Measurements from ENCODE around the gene LHFPL2.
"Not testable (repeated sequence)": the region's sequence is repeated elsewhere in the genome, so short reads cannot be mapped to it uniquely, and the experiment has no call there.

Gene LHFPL2

GRCh38 chr5:78622302-78622971 is 26.1 kb downstream of the LHFPL2 start:
- H3K27me3 ChIP-seq (ENCODE audit: insufficient read depth, low read length, poor library complexity), result no peaks in the 10 kb centered on the region
- H3K79me2 ChIP-seq (ENCODE audit: control insufficient read depth, insufficient read depth, low read length), result peaks cover 7% of the 10 kb centered on the region
- no peak overlapping the region for H3K56ac ChIP-seq (ENCODE audit: low read length)
- H3K4me2 ChIP-seq (ENCODE audit: low read length), result no peak overlapping the region
- H3K27ac ChIP-seq (ENCODE audit: low read depth, low read length), result no peak overlapping the region
- no peak overlapping the region for H2BK120ac ChIP-seq (ENCODE audit: low read depth, low read length)
- no peak overlapping the region for H2BK15ac ChIP-seq (replicated peaks; ENCODE audit: low read depth)
- no peak overlapping the region for H3K9ac ChIP-seq (ENCODE audit: low read length)
- DNase-seq, result no peak
- H3K36me3 ChIP-seq (ENCODE audit: control insufficient read depth, insufficient read depth, low read length), result peaks cover 3% of the 10 kb centered on the region
- H3K4me3 ChIP-seq (ENCODE audit: low read length), result no peak overlapping the region
- WGBS (ENCODE audit: extremely low coverage, insufficient coverage, low lambda C conversion rate), result no CpG with 5 or more reads among the region's 3 CpGs
- no peak overlapping the region for H3K18ac ChIP-seq (ENCODE audit: low read length)
- H2AK5ac ChIP-seq (ENCODE audit: low read length), result no peak overlapping the region
- H3K4ac ChIP-seq (ENCODE audit: low read depth, low read length), result no peak overlapping the region
- H4K8ac ChIP-seq (ENCODE audit: low read depth, low read length), result no peak overlapping the region
- H3K23ac ChIP-seq (ENCODE audit: low read length), result no peak overlapping the region
- H3K79me1 ChIP-seq (ENCODE audit: low read length), result peaks cover 30% of the 10 kb centered on the region
- H4K5ac ChIP-seq (ENCODE audit: low read length), result no peak overlapping the region
- H2BK5ac ChIP-seq (ENCODE audit: low read length), result no peak overlapping the region
- peaks cover 5% of the 10 kb centered on the region for H3K4me1 ChIP-seq (ENCODE audit: control insufficient read depth, low read depth, low read length)

- no peak overlapping the region for H3K9ac ChIP-seq (ENCODE audit: low read length)
- H3K4ac ChIP-seq (ENCODE audit: low read depth, low read length), result no peak overlapping the region
- no peak overlapping the region for H3K4me3 ChIP-seq (ENCODE audit: low read length)
- peaks cover 3% of the 10 kb centered on the region for H3K36me3 ChIP-seq (ENCODE audit: control insufficient read depth, insufficient read depth, low read length)
- no peak overlapping the region for H4K8ac ChIP-seq (ENCODE audit: low read depth, low read length)
- no peak overlapping the region for H3K23ac ChIP-seq (ENCODE audit: low read length)
- H3K27ac ChIP-seq (ENCODE audit: low read depth, low read length), result no peak overlapping the region
- H2AK5ac ChIP-seq (ENCODE audit: low read length), result no peak overlapping the region
- WGBS (ENCODE audit: extremely low coverage, insufficient coverage, low lambda C conversion rate), result no CpG with 5 or more reads among the region's 3 CpGs
- peaks cover 5% of the 10 kb centered on the region for H3K4me1 ChIP-seq (ENCODE audit: control insufficient read depth, low read depth, low read length)
- H3K56ac ChIP-seq (ENCODE audit: low read length), result no peak overlapping the region
- DNase-seq, result no peak
- no peak overlapping the region for H4K5ac ChIP-seq (ENCODE audit: low read length)
- H2BK120ac ChIP-seq (ENCODE audit: low read depth, low read length), result no peak overlapping the region
- peaks cover 5% of the 10 kb centered on the region for H3K79me2 ChIP-seq (ENCODE audit: control insufficient read depth, insufficient read depth, low read length)
- H3K79me1 ChIP-seq (ENCODE audit: low read length), result peaks cover 29% of the 10 kb centered on the region
- H2BK5ac ChIP-seq (ENCODE audit: low read length), result no peak overlapping the region
- H2BK15ac ChIP-seq (replicated peaks; ENCODE audit: low read depth), result no peak overlapping the region
- H3K27me3 ChIP-seq (ENCODE audit: insufficient read depth, low read length, poor library complexity), result no peaks in the 10 kb centered on the region
- H3K4me2 ChIP-seq (ENCODE audit: low read length), result no peak overlapping the region
- H3K18ac ChIP-seq (ENCODE audit: low read length), result no peak overlapping the region
Measured at GRCh38 chr5:78621291-78621738, 27.3 kb downstream of the LHFPL2 start.

- H3K4me2 ChIP-seq (ENCODE audit: low read length); H3K27me3 ChIP-seq (ENCODE audit: insufficient read depth, low read length, poor library complexity); H2AK5ac ChIP-seq (ENCODE audit: low read length); H3K56ac ChIP-seq (ENCODE audit: low read length); H3K23ac ChIP-seq (ENCODE audit: low read length); H3K9ac ChIP-seq (ENCODE audit: low read length); H3K4me1 ChIP-seq (ENCODE audit: control insufficient read depth, low read depth, low read length); H3K79me2 ChIP-seq (ENCODE audit: control insufficient read depth, insufficient read depth, low read length); H4K5ac ChIP-seq (ENCODE audit: low read length); H3K36me3 ChIP-seq (ENCODE audit: control insufficient read depth, insufficient read depth, low read length); H2BK15ac ChIP-seq (replicated peaks; ENCODE audit: low read depth); DNase-seq; H2BK120ac ChIP-seq (ENCODE audit: low read depth, low read length); H2BK5ac ChIP-seq (ENCODE audit: low read length); H3K18ac ChIP-seq (ENCODE audit: low read length); H3K27ac ChIP-seq (ENCODE audit: low read depth, low read length); H3K4ac ChIP-seq (ENCODE audit: low read depth, low read length); H4K8ac ChIP-seq (ENCODE audit: low read depth, low read length): not testable (repeated sequence)
- peak overlapping the region; percentile 14 for H3K4me3 ChIP-seq (ENCODE audit: low read length)
- H3K79me1 ChIP-seq (ENCODE audit: low read length), result peaks cover 26% of the 10 kb centered on the region
- no CpG with 5 or more reads among the region's 4 CpGs for WGBS (ENCODE audit: extremely low coverage, insufficient coverage, low lambda C conversion rate)
Measured at GRCh38 chr5:78620119-78620518, 28.5 kb downstream of the LHFPL2 start.

GRCh38 chr5:78618303-78618702 is 30.3 kb downstream of the LHFPL2 start:
- H4K8ac ChIP-seq (ENCODE audit: low read depth, low read length), result no peak overlapping the region
- H2AK5ac ChIP-seq (ENCODE audit: low read length), result no peak overlapping the region
- peaks cover 3% of the 10 kb centered on the region for H3K36me3 ChIP-seq (ENCODE audit: control insufficient read depth, insufficient read depth, low read length)
- no peak overlapping the region for H3K9ac ChIP-seq (ENCODE audit: low read length)
- no peak overlapping the region for H3K4me2 ChIP-seq (ENCODE audit: low read length)
- H3K79me1 ChIP-seq (ENCODE audit: low read length), result peaks cover 22% of the 10 kb centered on the region
- H3K18ac ChIP-seq (ENCODE audit: low read length), result no peak overlapping the region
- no peak overlapping the region for H3K56ac ChIP-seq (ENCODE audit: low read length)
- no peak overlapping the region for H3K27ac ChIP-seq (ENCODE audit: low read depth, low read length)
- no peak overlapping the region for H4K5ac ChIP-seq (ENCODE audit: low read length)
- H3K27me3 ChIP-seq (ENCODE audit: insufficient read depth, low read length, poor library complexity), result no peaks in the 10 kb centered on the region
- DNase-seq, result no peak
- no peak overlapping the region for H3K4ac ChIP-seq (ENCODE audit: low read depth, low read length)
- H3K4me3 ChIP-seq (ENCODE audit: low read length), result no peak overlapping the region
- H2BK120ac ChIP-seq (ENCODE audit: low read depth, low read length), result no peak overlapping the region
- H3K4me1 ChIP-seq (ENCODE audit: control insufficient read depth, low read depth, low read length), result peaks cover 2% of the 10 kb centered on the region
- no CpG with 5 or more reads among the region's 10 CpGs for WGBS (ENCODE audit: extremely low coverage, insufficient coverage, low lambda C conversion rate)
- no peak overlapping the region for H2BK5ac ChIP-seq (ENCODE audit: low read length)
- H2BK15ac ChIP-seq (replicated peaks; ENCODE audit: low read depth), result no peak overlapping the region
- H3K23ac ChIP-seq (ENCODE audit: low read length), result no peak overlapping the region
- H3K79me2 ChIP-seq (ENCODE audit: control insufficient read depth, insufficient read depth, low read length), result peaks cover 1% of the 10 kb centered on the region

- Histone ChIP-seq H3K23ac (ENCODE audit: low read length) (no peak overlapping the region), H2BK120ac (ENCODE audit: low read depth, low read length) (no peak overlapping the region), H3K4me3 (ENCODE audit: low read length) (no peak overlapping the region), H3K4ac (ENCODE audit: low read depth, low read length) (no peak overlapping the region), H3K27me3 (ENCODE audit: insufficient read depth, low read length, poor library complexity) (no peaks in the 10 kb centered on the region), H2BK15ac (replicated peaks; ENCODE audit: low read depth) (no peak overlapping the region), H3K4me2 (ENCODE audit: low read length) (no peak overlapping the region), H3K27ac (ENCODE audit: low read depth, low read length) (no peak overlapping the region), H2BK5ac (ENCODE audit: low read length) (no peak overlapping the region), H4K5ac (ENCODE audit: low read length) (no peak overlapping the region), H3K56ac (ENCODE audit: low read length) (no peak overlapping the region), H3K79me1 (ENCODE audit: low read length) (peaks cover 13% of the 10 kb centered on the region), H3K9ac (ENCODE audit: low read length) (no peak overlapping the region), H3K18ac (ENCODE audit: low read length) (no peak overlapping the region), H4K8ac (ENCODE audit: low read depth, low read length) (no peak overlapping the region), H3K36me3 (ENCODE audit: control insufficient read depth, insufficient read depth, low read length) (peaks cover 2% of the 10 kb centered on the region), H2AK5ac (ENCODE audit: low read length) (no peak overlapping the region), H3K79me2 (ENCODE audit: control insufficient read depth, insufficient read depth, low read length) (no peaks in the 10 kb centered on the region), H3K4me1 (ENCODE audit: control insufficient read depth, low read depth, low read length) (peaks cover 3% of the 10 kb centered on the region)
- no CpG with 5 or more reads among the region's 1 CpG for WGBS (ENCODE audit: extremely low coverage, insufficient coverage, low lambda C conversion rate)
- DNase-seq, result peak; percentile 70
Measured at GRCh38 chr5:78615697-78616096, 32.9 kb downstream of the LHFPL2 start.

GRCh38 chr5:78614816-78615215 is 33.8 kb downstream of the LHFPL2 start:
- Histone ChIP-seq H3K4me3 (ENCODE audit: low read length) (no peak overlapping the region), H2BK5ac (ENCODE audit: low read length) (no peak overlapping the region), H3K4ac (ENCODE audit: low read depth, low read length) (no peak overlapping the region), H4K5ac (ENCODE audit: low read length) (no peak overlapping the region), H3K27ac (ENCODE audit: low read depth, low read length) (no peak overlapping the region), H2BK120ac (ENCODE audit: low read depth, low read length) (no peak overlapping the region), H3K27me3 (ENCODE audit: insufficient read depth, low read length, poor library complexity) (no peaks in the 10 kb centered on the region), H3K23ac (ENCODE audit: low read length) (no peak overlapping the region), H3K9ac (ENCODE audit: low read length) (no peak overlapping the region), H3K4me2 (ENCODE audit: low read length) (no peak overlapping the region), H2AK5ac (ENCODE audit: low read length) (no peak overlapping the region), H3K36me3 (ENCODE audit: control insufficient read depth, insufficient read depth, low read length) (no peaks in the 10 kb centered on the region), H3K79me1 (ENCODE audit: low read length) (peaks cover 19% of the 10 kb centered on the region), H4K8ac (ENCODE audit: low read depth, low read length) (no peak overlapping the region), H2BK15ac (replicated peaks; ENCODE audit: low read depth) (no peak overlapping the region), H3K56ac (ENCODE audit: low read length) (no peak overlapping the region), H3K79me2 (ENCODE audit: control insufficient read depth, insufficient read depth, low read length) (peaks cover 6% of the 10 kb centered on the region), H3K18ac (ENCODE audit: low read length) (no peak overlapping the region), H3K4me1 (ENCODE audit: control insufficient read depth, low read depth, low read length) (peaks cover 4% of the 10 kb centered on the region)
- DNase-seq, result no peak
